ENCODE data around the gene RTN4RL1. TPM values are rescaled to one million over a fixed set of nuclear protein-coding genes. Genes with fewer than 3 reads are reported as not detected.
A peak's percentile ranks its signal among the peaks of the same experiment; 100 is the strongest.

RTN4RL1 gene
- total RNA-seq, 1 experiment from 2014 or later: 0.80 TPM

DNA sequence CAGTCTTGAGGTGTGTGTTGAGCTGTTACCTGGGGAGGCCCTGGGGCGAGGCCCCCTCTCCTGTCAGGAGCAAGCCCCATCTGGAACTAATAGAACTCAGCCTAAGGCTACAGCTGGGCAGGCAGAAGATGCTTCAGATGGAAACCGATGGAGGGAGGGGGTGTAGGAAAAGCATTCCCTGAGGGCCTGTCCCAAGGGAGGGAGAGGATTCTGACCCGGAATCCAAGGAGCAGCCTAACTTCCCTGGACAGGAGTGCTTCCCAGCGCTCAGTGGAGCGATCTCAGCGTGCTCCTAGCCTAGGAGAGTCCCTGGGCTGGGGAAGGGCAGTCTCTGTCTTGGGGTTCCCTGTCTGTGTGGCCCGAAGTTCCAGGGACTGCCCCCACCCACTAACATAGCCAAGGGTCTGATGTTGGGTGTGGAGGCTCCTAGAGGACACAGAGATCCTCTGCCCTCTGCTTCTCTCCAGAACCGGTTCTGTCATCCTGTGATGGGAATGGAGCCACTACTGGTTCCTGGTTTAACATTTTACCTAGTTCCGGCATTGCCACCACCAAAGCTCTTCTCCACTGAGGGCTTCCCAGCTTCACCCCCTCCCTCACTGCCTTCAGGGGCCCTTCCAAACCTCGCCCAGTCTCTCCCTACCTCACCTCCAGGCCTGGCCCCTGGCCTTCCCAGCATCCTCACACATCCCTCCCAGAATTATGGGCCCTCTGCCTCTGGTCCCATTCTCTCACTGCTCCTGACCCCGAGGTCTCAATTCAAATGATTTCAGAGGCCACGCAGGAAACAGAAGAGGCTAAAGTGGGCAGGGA is 58.7 kb downstream of the RTN4RL1 start:
- no peak overlapping the region for H3K27ac ChIP-seq (ENCODE audit: low read length)
- DNase-seq (ENCODE audit: low read depth, low spot score) (no peak), ATAC-seq (peak; percentile 24; the same call in 1 of the 2 replicates)
- TF ChIP-seq, protein P1, sequence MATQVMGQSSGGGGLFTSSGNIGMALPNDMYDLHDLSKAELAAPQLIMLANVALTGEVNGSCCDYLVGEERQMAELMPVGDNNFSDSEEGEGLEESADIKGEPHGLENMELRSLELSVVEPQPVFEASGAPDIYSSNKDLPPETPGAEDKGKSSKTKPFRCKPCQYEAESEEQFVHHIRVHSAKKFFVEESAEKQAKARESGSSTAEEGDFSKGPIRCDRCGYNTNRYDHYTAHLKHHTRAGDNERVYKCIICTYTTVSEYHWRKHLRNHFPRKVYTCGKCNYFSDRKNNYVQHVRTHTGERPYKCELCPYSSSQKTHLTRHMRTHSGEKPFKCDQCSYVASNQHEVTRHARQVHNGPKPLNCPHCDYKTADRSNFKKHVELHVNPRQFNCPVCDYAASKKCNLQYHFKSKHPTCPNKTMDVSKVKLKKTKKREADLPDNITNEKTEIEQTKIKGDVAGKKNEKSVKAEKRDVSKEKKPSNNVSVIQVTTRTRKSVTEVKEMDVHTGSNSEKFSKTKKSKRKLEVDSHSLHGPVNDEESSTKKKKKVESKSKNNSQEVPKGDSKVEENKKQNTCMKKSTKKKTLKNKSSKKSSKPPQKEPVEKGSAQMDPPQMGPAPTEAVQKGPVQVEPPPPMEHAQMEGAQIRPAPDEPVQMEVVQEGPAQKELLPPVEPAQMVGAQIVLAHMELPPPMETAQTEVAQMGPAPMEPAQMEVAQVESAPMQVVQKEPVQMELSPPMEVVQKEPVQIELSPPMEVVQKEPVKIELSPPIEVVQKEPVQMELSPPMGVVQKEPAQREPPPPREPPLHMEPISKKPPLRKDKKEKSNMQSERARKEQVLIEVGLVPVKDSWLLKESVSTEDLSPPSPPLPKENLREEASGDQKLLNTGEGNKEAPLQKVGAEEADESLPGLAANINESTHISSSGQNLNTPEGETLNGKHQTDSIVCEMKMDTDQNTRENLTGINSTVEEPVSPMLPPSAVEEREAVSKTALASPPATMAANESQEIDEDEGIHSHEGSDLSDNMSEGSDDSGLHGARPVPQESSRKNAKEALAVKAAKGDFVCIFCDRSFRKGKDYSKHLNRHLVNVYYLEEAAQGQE (IDR thresholded peaks at IDR 0.05; ENCODE audit: insufficient read depth in 1 of 2, low read depth in 2 of 2, low read length in 1 of 2): no peak
- TF ChIP-seq POLR2AphosphoS5 (IDR thresholded peaks at IDR 0.05; ENCODE audit: low read depth, low read length): no peak
- in situ Hi-C loops (cut with HindIII; ENCODE audit: low pct_unique_long_range_greater_than_20kb, low sequenced_read_pairs): no loop called here
- H3K4me3 ChIP-seq (ENCODE audit: low read depth in 2 of 2, low read length in 2 of 2): no peak overlapping the region
- ChIA-PET POLR2A (no interaction called here), CTCF (interaction anchor here (1.2 kb wide), 1 partner anchor 58 kb away, joined by 5 read pairs; no protein-coding TSS in a partner anchor)
- no peaks in the 10 kb centered on the region for H3K27me3 ChIP-seq (ENCODE audit: control insufficient read depth, insufficient read depth, low read length)
- no TSS peak for BruUV-seq (replicated peaks)
- H3K9me3 ChIP-seq (ENCODE audit: control insufficient read depth, insufficient read depth, low read depth, low read length): no peaks in the 10 kb centered on the region
- H3K4me1 ChIP-seq (ENCODE audit: control insufficient read depth, insufficient read depth, low read length): no peaks in the 10 kb centered on the region; the same call in 1 of the 2 replicates
- intact Hi-C loops (cut with micrococcal nuclease; ENCODE audit: unreplicated experiment): no loop called here
- H3K36me3 ChIP-seq (ENCODE audit: control insufficient read depth, insufficient read depth, low read length): no peaks in the 10 kb centered on the region

DNA sequence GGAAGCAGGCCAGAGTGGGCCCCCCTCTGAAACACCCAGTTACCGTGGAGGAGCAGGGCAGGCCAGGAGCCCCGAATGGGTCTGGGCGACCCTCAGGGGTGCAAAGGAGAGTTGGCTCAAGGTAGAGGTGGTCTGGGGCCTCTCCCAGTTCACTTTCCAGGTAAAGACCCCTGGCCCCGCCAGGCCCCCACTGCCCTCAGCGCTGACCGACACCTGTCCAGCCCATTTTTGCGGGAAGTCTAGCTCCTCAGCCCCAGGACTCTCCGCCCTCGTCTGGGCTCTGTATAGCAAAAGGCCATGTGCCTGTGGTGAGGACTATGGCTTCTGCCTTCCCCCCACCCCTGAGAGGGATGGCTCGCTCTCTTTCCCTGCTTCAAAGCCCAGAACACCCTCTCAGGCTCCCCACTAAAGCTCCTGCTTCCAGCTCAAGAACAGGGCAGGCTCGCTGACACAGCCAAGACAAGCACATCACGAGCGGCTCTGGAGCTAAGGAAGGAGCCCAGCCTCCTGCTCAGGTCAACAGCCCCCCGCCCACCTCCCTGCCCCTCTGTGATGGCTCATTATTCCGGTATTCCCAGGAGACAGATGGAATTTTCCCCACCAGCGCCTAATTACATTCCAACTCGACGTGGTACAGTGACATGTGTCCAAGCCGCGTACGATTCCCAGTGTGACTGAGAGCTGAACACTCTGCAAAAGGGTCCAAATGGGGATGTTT is 59.4 kb downstream of the RTN4RL1 start:
- Histone ChIP-seq H3K9me3 (ENCODE audit: control insufficient read depth, insufficient read depth, low read depth, low read length) (no peaks in the 10 kb centered on the region), H3K27ac (ENCODE audit: low read length) (no peak overlapping the region), H3K4me3 (ENCODE audit: low read depth in 2 of 2, low read length in 2 of 2) (no peak overlapping the region), H3K36me3 (ENCODE audit: control insufficient read depth, insufficient read depth, low read length) (no peaks in the 10 kb centered on the region), H3K4me1 (ENCODE audit: control insufficient read depth, insufficient read depth, low read length) (no peaks in the 10 kb centered on the region; the same call in 1 of the 2 replicates), H3K27me3 (ENCODE audit: control insufficient read depth, insufficient read depth, low read length) (no peaks in the 10 kb centered on the region)
- intact Hi-C loops (cut with micrococcal nuclease; ENCODE audit: unreplicated experiment) (no loop called here), in situ Hi-C loops (cut with HindIII; ENCODE audit: low pct_unique_long_range_greater_than_20kb, low sequenced_read_pairs) (no loop called here)
- POLR2A ChIA-PET: no interaction called here
- CTCF ChIA-PET: interaction anchor here (1.2 kb wide), 1 partner anchor 57 kb away, joined by 5 read pairs; no protein-coding TSS in a partner anchor
- no TSS peak for BruUV-seq (replicated peaks)
- DNase-seq (ENCODE audit: low read depth, low spot score) (no peak), ATAC-seq (peak; percentile 59; the same call in 1 of the 2 replicates)
- TF ChIP-seq POLR2AphosphoS5 (IDR thresholded peaks at IDR 0.05; ENCODE audit: low read depth, low read length) (no peak), SIN3A (IDR thresholded peaks at IDR 0.05; ENCODE audit: borderline replicate concordance, insufficient read depth, low read depth, low read length) (no peak), TCF7L2 (IDR thresholded peaks at IDR 0.05; ENCODE audit: low read depth, low read length) (no peak)
- TF ChIP-seq, protein P2, sequence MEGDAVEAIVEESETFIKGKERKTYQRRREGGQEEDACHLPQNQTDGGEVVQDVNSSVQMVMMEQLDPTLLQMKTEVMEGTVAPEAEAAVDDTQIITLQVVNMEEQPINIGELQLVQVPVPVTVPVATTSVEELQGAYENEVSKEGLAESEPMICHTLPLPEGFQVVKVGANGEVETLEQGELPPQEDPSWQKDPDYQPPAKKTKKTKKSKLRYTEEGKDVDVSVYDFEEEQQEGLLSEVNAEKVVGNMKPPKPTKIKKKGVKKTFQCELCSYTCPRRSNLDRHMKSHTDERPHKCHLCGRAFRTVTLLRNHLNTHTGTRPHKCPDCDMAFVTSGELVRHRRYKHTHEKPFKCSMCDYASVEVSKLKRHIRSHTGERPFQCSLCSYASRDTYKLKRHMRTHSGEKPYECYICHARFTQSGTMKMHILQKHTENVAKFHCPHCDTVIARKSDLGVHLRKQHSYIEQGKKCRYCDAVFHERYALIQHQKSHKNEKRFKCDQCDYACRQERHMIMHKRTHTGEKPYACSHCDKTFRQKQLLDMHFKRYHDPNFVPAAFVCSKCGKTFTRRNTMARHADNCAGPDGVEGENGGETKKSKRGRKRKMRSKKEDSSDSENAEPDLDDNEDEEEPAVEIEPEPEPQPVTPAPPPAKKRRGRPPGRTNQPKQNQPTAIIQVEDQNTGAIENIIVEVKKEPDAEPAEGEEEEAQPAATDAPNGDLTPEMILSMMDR (IDR thresholded peaks at IDR 0.05): no peak
- TF ChIP-seq, protein P1 (IDR thresholded peaks at IDR 0.05; ENCODE audit: insufficient read depth in 1 of 2, low read depth in 2 of 2, low read length in 1 of 2): no peak

All from Panc1 (cell line).